Loucy (cell line): ENCODE results near the gene DSE.

Experiments
- CTCF ChIP-seq: fragments of 200-600 bp; sonication (generic); conservative IDR thresholded peaks from 2 replicates; pipeline ENCODE4 v1.5.1; 2014; ENCODE audit warnings: mild to moderate bottlenecking, antibody characterized with exemption, low read length
- EZH2phosphoT487 ChIP-seq: fragments of 200-600 bp; IDR thresholded peaks from 2 replicates; pipeline ENCODE4 v1.6.1; 2018; ENCODE audit warnings: antibody characterized with exemption, mild to moderate bottlenecking, moderate library complexity, borderline replicate concordance

- TF ChIP-seq CTCF: no peak
- TF ChIP-seq EZH2phosphoT487: no peak
Observed at GRCh38 chr6:116326181-116326671, 44.5 kb upstream of the DSE start.
